HL-60/S4 treated with phorbol 12-myristate 13-acetate at 8.2 ng/mL for 4 days and 3 days (cell line): ENCODE data around the gene GLG1.

Experiments used
- in situ Hi-C: fragments of 300-500 bp; cut with MboI; formaldehyde crosslinking; loops from 2 replicates; pipeline ENCODE4 v1.15.0; 2022; ENCODE audit warnings: low sequenced_read_pairs

GLG1 gene

GRCh38 chr16:74485916-74486315 is 121.0 kb downstream of the GLG1 start:
- in situ Hi-C loops, result no loop called here

DNA sequence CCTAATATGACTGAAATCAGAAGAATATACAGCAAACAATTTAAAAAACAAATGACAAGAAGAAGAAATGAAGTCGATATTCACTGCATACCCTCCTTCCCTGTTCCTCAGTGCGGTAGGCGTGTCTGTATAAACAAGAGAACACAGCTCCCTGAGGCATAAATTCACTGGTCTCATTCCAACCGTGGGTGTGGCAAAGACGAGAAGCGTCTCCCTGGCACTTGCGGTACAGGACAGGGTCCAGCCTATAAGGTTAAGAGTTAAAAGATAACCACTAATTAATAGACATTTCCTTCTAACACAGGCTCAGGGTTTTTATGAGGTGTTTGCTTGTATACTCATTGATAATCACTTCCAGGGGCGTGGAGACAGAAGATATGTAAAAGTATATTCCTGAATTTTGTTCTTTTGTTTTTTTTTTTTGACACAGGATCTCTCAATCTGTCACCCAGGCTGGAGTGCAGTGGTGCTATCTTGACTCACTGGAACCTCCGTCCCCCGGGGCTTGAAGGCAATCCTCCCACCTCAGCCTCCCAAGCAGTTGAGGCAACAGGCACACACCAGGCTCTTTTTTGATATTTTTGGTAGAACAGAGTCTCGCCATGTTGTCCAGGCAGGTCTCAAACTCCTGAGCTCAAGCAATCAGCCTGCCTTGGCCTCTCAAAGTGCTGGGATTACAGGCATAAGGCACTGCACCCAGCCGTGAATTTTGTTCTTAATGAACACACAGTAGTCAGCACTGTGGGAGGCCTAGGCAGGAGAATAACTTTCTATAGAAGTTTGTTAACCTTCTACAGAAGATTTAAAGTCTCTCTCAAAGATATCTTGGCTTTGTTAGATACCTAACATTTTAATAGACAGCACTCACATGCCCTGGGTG is 126.5 kb downstream of the GLG1 start:
- in situ Hi-C loops, result no loop called here

DNA sequence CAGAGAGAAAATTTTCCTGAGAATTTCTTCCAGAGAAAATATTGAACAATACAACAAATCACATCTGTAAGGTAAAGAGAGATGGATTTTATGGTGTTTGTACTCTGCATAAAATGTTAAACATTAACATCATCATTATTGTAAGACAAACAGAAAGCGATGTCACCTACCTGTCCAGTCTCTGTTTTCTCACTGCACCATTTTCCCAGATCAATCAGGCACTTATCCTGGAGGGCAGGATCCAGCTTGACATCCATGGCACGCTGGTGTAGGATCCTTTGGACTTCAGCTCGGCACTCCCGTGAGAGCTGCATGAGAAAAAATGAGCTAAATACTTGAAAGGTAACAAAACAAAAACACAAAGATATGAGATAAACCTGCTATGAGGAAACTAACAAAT is 129.7 kb downstream of the GLG1 start:
- in situ Hi-C loops, result no loop called here

- in situ Hi-C loops, result no loop called here
These were observed 132.5 kb downstream of the GLG1 start for GRCh38 chr16:74474416-74474815.

DNA sequence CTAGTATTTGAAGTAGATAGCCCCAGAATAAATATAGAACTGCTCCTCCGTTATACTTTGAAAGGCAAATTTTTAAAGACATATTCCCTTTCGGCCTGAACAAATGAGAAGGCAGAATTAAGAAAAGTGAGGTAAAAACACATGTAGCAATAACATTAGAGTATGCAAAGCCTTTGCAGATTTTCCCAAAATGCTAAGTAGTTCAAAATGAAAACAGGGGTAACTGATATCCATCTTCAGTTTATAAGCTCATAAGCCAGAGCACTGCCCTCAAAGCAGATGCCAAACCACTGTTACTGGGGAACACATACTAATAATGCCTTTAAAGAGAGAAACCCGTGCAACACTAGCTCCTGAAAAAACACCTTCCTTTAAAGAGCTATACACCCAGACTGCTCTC is 134.4 kb downstream of the GLG1 start:
- in situ Hi-C loops, result no loop called here

DNA sequence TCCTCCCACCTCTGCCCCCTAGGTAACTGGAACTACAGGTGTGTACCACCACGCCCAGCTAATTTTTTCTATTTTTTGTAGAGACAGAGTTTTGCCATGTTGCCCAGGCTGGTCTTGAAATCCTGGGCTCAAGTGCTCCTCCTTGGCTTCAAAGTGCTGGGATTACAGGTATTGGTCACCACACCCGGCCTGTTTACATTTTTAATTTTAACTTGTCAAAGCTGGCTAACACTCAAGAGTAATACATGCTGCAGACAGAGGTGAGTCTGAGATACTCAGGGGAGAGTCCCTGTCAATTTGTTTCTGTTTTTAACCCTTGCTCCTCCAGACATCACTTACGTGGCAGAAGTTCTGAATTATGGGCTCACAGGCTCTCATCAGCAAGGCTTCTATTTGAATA is 134.9 kb downstream of the GLG1 start:
- in situ Hi-C loops, result no loop called here

DNA sequence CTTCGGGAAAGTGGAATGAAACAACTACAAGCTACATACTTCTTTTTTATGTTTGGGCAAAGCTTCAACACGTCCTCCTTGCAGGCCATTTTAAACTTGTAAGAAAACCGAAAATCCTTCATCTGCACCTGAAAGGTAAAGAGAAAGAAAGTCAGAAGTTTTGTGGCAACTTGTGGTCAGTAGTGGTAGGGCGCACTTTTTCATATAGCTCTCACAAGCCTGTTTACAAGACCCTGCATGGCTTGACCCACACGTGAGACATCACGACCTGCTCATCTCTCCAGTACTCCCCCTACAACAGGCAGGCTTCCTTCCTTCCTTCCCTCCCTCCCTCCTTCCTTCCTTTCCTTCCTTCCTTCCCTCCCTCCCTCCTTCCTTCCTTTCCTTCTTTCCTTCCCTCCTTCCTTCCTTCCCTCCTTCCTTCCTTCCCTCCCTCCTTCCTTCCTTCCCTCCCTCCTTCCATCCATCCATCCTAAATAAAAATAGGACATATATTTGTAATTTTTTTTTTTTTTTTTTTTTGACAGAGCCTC is 136.9 kb downstream of the GLG1 start:
- in situ Hi-C loops, result no loop called here

DNA sequence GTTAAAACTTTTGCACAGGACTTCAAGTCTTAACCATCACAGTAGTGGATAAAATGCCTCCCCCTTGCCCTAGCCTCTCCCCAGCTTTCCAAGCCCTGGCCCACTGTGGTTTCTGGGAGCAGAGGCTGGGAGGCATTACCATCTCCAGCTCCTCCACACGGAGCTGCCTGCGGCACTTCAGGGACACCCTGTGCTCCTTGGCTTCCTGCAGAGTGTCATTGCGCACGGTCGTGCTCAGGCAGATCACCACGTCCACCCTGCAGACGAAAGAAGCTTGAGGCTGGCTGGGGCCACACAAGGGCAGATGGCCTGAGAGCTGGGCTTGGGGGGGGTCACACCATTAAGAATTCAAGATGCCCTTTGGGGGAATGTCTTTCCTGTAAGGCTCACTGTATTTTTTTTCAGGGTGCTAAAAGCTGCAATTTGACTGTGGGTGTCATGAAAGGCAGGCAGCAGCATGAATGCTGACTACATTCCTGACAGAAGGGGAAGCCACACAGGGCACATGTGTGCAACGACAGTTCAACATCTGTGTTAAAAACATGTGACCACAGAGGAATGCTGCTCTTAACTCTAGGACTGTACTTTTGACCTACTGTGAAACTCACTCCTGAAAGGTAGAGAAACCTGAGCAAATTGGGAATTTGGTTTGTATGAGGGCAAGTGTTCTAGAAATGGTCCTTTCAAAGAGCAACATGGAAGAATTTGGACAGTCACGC is 137.9 kb downstream of the GLG1 start:
- in situ Hi-C loops, result no loop called here

DNA sequence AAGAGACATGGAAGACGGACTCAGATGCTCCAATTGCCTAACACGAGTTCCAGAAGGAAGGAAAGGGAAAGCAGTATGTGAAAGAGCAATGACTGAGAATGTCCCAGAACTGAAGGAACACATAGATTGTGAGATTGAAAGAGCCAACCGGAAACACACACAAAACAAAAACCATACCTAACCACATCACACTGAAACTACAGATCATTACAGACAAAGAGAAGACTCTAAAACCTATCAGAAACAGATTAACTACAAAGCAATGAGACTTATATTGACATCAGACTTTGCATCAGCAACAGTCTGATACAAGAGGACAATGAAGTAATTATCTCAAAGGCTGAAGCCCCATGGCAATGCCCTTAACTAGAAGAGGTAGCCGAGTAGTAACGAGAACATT is 140.0 kb downstream of the GLG1 start:
- in situ Hi-C loops, result no loop called here

- in situ Hi-C loops, result no loop called here
These were observed 140.8 kb downstream of the GLG1 start for GRCh38 chr16:74465851-74466685.

GRCh38 chr16:74465281-74465680 is 141.6 kb downstream of the GLG1 start:
- in situ Hi-C loops, result no loop called here

DNA sequence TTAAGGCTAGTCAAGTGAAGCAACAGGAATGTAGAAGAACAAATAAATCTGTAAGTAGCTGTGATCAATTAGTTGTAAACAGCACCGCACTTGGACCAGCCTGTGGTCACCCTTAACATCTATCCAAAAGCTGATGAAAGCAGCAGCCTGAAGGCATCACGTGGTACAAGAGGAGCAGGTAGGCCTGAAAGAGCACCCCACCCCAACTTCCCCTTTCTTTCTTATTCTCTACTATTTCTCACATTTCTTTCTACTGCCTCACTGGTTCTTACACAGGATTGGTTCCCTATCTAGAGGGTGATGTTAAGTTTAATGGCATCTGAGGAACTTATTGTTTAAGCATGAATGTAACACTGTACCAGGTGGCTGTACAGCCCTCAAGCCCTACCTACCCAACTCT is 143.0 kb downstream of the GLG1 start:
- in situ Hi-C loops, result no loop called here

DNA sequence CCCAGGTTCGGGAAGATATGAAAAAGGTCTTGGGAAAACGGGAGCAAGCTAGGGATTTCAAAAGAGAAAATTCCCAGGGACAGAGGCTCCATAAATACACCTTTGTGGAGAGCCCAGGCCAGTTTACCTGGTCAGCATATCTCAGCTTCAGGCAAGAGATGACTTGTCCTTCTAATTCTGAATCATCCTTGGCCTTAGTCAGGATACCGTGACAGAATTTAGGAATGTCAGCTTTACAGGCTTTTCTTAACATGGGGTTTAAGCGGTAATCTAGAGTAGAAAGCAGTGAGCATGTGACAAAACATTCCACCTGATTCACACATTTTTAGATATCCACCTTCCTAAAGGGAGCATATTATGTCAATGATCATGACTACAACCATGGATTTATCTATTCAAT is 144.6 kb downstream of the GLG1 start:
- in situ Hi-C loops, result no loop called here

DNA sequence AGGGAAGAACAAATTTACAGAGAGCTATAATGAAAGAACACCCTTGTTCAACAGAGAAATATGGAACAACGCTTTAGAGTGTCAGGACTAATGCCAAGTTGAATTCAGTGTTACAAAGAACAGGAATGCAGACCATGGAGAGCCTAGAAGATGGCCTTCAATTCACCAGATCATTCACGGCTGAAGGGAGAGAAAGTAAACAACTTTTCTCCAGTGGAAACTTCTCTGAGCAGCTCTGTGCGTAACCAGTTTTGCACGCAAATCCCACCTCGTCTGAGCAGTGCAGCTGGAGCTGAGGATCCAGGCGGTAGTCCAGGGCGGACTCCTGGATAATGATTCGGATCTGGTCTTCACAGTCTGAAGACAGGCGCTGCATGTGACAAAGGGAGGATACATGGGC is 145.1 kb downstream of the GLG1 start:
- in situ Hi-C loops, result no loop called here

DNA sequence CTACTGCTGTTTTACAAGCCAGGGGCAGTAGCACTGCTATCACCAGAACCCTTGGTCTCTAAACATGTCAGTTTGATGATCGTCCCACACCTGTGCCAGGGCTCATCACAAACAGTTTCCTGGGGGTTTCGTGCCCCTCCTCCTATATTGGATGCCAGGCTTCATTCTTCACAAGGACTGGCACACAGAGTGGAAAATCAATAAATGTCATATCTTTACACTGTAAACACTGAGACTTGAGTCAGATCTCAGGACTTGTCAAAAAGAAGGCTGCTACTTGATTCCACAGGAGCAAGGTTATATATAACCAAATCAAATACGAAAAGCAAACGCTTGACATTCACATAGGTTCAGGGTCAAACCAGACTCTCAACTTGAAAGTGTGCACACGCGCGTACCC is 146.4 kb downstream of the GLG1 start:
- in situ Hi-C loops, result no loop called here

- in situ Hi-C loops, result no loop called here
These were observed 150.7 kb downstream of the GLG1 start for GRCh38 chr16:74456290-74456625.

- in situ Hi-C loops, result no loop called here
These were observed 151.2 kb downstream of the GLG1 start for GRCh38 chr16:74455619-74456289.

DNA sequence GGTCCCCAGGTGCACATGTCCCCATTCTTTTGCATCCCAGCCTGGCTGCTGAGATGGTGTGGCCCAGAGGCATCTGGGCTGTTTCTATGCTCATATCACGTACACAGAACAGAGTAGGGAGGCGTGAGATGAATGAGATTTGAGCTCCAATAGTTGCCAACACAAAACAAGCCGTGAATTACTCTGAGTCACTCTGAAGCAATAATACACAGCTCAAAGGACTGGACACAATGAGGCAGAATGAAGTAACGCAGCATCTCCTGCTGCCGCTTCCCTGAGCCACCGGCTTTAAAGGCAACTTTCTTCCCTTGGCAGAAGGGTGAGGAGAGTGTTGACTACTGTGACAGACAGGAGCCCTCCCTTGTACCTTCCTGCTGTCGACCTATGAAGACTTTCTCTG is 151.7 kb downstream of the GLG1 start:
- in situ Hi-C loops, result no loop called here

DNA sequence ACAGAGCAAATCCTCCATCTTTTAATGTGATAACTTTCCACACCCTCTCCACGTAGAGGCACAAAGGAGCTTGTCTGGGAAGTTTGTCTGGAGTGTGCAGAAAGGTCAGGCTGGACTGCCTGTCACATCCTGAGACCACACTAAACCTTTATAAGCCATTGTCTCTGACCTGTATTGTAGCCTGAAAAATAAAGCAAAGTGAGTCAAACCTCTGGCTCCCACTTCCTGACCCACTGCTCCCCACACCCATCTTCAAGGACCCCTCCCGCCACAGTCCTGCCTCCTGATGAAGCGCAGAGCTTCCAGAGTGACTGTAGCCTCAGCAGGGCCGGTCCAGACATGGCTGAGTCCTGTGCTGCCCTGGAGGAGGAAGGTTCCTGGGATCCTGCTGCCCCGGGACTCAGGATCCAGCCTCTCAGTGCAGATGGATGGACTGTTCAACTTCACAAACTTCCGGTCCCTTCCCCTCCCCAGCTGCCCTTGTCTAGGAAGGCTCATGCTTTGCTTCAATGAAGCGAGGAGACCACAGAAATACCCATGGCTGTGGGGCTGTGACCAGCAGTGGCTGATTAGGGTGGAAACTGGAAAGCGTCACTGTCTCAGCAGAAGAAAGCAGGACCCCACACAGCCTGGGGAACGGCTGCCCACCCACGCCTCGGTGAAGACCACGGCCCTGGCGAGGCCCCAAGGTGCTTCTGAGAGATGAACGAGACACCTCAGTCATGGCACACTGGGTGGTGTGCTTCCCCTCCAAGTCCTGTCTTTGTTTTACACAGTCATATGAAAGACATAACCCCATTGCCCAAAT is 154.8 kb downstream of the GLG1 start:
- in situ Hi-C loops, result no loop called here
